Retina (tissue), 1 donor: ENCODE measurements around the gene RELA.

ENCODE experiments used
- DNase-seq: peaks from one replicate; pipeline ENCODE4 v3.0.0-alpha.2; 2016

RELA gene

GRCh38 chr11:65611758-65612603 lies 50.7 kb downstream of the RELA start:
- no peak for DNase-seq

DNA sequence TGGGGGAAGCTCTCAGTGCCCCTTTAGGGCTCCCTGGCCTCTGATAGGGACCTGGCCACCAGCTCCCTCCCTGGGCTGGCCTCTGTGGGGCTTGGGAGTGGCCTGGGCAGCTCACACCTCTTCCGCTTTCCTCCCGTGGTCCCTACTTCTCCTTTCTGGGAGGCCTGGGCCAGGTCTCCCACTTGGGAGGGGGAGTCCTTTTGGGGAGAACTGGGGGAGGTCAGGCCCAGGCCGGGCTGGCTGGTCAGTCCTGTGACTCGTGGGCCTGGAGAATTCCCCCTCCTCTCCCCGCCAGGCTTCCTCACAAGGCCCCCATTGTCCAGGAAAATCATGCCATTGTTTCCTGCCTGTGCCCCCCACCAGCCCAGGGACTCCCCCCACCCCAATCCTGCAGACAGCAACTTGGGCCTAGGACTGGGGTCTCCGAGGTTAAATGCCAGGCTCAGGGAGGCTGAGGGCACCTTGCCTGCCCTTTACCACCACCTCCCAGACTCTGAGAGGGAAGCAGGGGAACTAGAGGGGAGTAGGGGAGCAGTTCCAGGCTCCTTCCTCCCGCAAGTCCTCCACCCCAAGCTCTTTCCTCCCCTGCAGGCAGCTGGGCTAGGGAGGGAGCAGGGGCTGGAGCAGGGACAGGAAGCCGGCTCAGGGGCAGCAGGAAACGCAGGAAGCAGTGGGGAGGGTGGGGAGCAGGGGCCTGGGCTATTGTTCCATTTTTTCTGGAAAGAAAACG lies 51.5 kb downstream of the RELA start:
- no peak for DNase-seq

DNA sequence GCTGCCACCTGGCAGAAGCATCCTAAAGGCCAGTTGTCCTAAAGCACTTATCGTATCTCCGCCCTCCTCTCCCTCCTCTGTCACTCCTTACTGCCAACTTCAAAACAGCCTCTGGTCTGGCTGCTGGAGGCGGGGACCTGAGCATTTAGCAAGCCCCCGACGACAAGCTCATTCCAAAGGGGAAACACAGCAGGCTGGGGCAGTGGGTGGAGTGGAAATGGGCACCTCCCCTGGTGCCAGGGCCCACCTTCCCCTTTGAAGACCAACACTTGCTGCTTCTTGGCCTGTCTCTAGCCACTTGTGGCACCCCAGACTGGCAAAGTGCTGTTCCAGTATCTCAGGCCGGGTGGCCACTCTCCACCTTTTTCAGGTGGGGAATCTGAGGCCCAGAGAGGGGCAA lies 52.3 kb downstream of the RELA start:
- DNase-seq, result no peak

DNA sequence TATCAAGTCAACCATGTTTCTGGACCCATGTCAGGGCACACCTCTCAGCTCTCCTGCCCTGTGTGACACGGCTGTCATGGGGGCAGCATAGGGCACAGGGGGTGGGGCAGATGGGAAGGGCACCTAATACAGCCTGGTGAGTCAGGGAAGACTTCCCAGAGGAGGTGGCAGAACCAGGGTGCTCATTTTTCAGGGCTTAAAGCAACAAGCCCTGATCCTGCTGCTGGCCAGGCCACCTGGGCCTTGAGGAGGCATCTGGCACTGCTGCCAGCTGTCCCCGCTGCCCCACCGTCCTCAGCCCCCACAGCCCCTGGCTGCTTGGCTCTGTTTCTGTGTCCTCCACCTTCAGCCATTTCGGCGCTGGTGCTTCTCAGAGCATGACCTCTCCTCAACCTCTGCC lies 53.1 kb downstream of the RELA start:
- no peak for DNase-seq

- DNase-seq, result no peak
Observed at GRCh38 chr11:65609229-65609628, 53.5 kb downstream of the RELA start.

- no peak for DNase-seq
Observed at GRCh38 chr11:65607614-65608426, 54.9 kb downstream of the RELA start.

GRCh38 chr11:65606876-65607613 lies 55.7 kb downstream of the RELA start:
- DNase-seq, result peak; percentile 96

- no peak for DNase-seq
Observed at GRCh38 chr11:65604258-65604657, 58.5 kb downstream of the RELA start.
